Stimulated activated CD4-positive, alpha-beta T cell treated with anti-CD3 and anti-CD28 coated beads, TNF-alpha, amount 100 ng/mL, for 1 hour (primary cell): ENCODE results near the gene SGMS1.
"Not testable (repeated sequence)": the region's sequence is repeated elsewhere in the genome, so short reads cannot be mapped to it uniquely, and the experiment has no call there.

Source experiments
- DNase-seq, 3 donors: peaks; one replicate each; pipeline ENCODE4 v3.0.0-alpha.2; 2020; ENCODE audit warnings: low read depth in 3 of 3, low spot score in 1 of 3

Gene SGMS1

GRCh38 chr10:50384238-50384637 lies 239.5 kb downstream of the SGMS1 start:
- DNase-seq: no peak

GRCh38 chr10:50382576-50383023 lies 241.2 kb downstream of the SGMS1 start:
- no peak for DNase-seq

GRCh38 chr10:50381642-50382041 lies 242.1 kb downstream of the SGMS1 start:
- DNase-seq: no peak

GRCh38 chr10:50379616-50380015 lies 244.1 kb downstream of the SGMS1 start:
- DNase-seq: no peak

GRCh38 chr10:50375745-50376144 lies 248.0 kb downstream of the SGMS1 start:
- no peak for DNase-seq

- no peak for DNase-seq
These were observed 248.7 kb downstream of the SGMS1 start for GRCh38 chr10:50375051-50375452.

GRCh38 chr10:50373821-50374501 lies 249.8 kb downstream of the SGMS1 start:
- DNase-seq: no peak

- DNase-seq: no peak
These were observed 253.8 kb downstream of the SGMS1 start for GRCh38 chr10:50369931-50370330.

GRCh38 chr10:50367732-50368131 lies 256.0 kb downstream of the SGMS1 start:
- no peak for DNase-seq

- not testable (repeated sequence) for DNase-seq
These were observed 257.3 kb downstream of the SGMS1 start for GRCh38 chr10:50366421-50366820.

GRCh38 chr10:50364730-50365129 lies 259.0 kb downstream of the SGMS1 start:
- DNase-seq: not testable (repeated sequence)

GRCh38 chr10:50362547-50363125 lies 261.1 kb downstream of the SGMS1 start:
- DNase-seq: no peak

GRCh38 chr10:50361946-50362345 lies 261.8 kb downstream of the SGMS1 start:
- no peak for DNase-seq

GRCh38 chr10:50360077-50360850 lies 263.5 kb downstream of the SGMS1 start:
- no peak for DNase-seq

GRCh38 chr10:50358925-50359687 lies 264.6 kb downstream of the SGMS1 start:
- no peak for DNase-seq

- DNase-seq: no peak
These were observed 265.3 kb downstream of the SGMS1 start for GRCh38 chr10:50358411-50358810.

- DNase-seq: not testable (repeated sequence)
These were observed 267.3 kb downstream of the SGMS1 start for GRCh38 chr10:50356481-50356832.

GRCh38 chr10:50355693-50356480 lies 267.9 kb downstream of the SGMS1 start:
- DNase-seq: not testable (repeated sequence)

- no peak for DNase-seq
These were observed 272.1 kb downstream of the SGMS1 start for GRCh38 chr10:50351483-50352146.

- no peak for DNase-seq
These were observed 273.4 kb downstream of the SGMS1 start for GRCh38 chr10:50350366-50350765.
